GM23338 (cell line): ENCODE data around the gene USP35.

Source experiments
- CREB1 ChIP-seq: fragments of 250-450 bp; sonication (Bioruptor Pico); IDR thresholded peaks from 2 replicates; pipeline ENCODE4 v1.5.0; 2020; ENCODE audit warnings: low read depth, mild to moderate bottlenecking, moderate library complexity
- EZH2 ChIP-seq: fragments of 200-600 bp; sonication (generic); IDR thresholded peaks from one replicate; pipeline ENCODE4 v1.8.0; 2017; ENCODE audit warnings: antibody characterized with exemption, mild to moderate bottlenecking, low read depth; ENCODE audit not compliant: unreplicated experiment
- EZH2phosphoT487 ChIP-seq: fragments of 200-600 bp; sonication (generic); IDR thresholded peaks from one replicate; pipeline ENCODE4 v1.8.1; 2018; ENCODE audit warnings: antibody characterized with exemption; ENCODE audit not compliant: unreplicated experiment
- POLR2AphosphoS5 ChIP-seq: IDR thresholded peaks from 2 replicates; pipeline ENCODE4 v1.6.1; 2016; ENCODE audit warnings: antibody characterized with exemption, low read depth
- STAT1 ChIP-seq: IDR thresholded peaks from one replicate; pipeline ENCODE4 v1.6.1; 2016; ENCODE audit warnings: antibody characterized with exemption; ENCODE audit not compliant: unreplicated experiment
- TF ChIP-seq, protein P1 (sequence below), 2 experiments: fragments of 200-600 bp in 1 of 2; sonication (generic) in 1 of 2; conservative IDR thresholded peaks; 2 replicates each; pipeline versions ENCODE4 v1.5.1 to v1.6.1; 2016 to 2017; ENCODE audit warnings: antibody characterized with exemption in 2 of 2, low read depth in 2 of 2, mild to moderate bottlenecking in 2 of 2, moderate library complexity in 1 of 2

DNA sequence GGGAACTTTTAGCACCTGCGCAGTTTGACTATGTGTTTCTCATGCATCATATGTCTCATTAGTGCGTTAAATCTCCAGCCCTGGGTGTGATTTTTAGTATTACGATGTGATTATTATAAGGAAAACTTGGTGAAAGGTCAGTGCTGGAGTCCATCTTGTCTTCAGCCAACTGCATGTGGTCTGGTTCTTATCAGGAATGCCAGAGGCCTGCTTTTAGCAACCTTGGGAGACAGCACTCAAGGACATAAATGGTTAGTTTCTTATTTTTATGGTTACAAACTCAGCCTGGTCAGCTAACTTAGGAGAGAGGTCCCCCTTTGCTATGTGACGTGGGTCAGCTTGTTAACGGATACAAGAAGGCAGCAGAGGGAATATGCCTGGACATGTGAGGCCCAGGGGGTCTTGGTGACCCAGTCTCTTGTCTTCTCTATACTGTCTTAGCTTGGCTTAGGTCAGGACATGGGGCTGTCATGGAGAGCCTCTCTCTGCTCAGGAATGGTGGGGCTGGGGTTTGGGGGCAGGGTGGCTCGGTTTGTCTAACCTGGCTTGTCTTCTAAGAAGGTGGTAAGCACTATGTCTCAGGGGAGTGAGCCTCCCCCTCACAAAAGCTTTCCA, 21.8 kb upstream of the USP35 start:
- TF ChIP-seq, protein P1, sequence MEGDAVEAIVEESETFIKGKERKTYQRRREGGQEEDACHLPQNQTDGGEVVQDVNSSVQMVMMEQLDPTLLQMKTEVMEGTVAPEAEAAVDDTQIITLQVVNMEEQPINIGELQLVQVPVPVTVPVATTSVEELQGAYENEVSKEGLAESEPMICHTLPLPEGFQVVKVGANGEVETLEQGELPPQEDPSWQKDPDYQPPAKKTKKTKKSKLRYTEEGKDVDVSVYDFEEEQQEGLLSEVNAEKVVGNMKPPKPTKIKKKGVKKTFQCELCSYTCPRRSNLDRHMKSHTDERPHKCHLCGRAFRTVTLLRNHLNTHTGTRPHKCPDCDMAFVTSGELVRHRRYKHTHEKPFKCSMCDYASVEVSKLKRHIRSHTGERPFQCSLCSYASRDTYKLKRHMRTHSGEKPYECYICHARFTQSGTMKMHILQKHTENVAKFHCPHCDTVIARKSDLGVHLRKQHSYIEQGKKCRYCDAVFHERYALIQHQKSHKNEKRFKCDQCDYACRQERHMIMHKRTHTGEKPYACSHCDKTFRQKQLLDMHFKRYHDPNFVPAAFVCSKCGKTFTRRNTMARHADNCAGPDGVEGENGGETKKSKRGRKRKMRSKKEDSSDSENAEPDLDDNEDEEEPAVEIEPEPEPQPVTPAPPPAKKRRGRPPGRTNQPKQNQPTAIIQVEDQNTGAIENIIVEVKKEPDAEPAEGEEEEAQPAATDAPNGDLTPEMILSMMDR (conservative IDR thresholded peaks at IDR 0.05; ENCODE audit: low read depth in 2 of 2) = no peak
- TF ChIP-seq EZH2 = no peak
- TF ChIP-seq STAT1 = no peak
- no peak for TF ChIP-seq EZH2phosphoT487
- TF ChIP-seq POLR2AphosphoS5 = no peak
- TF ChIP-seq CREB1 = no peak
